ENCODE measurements around the gene RB1.

DNA sequence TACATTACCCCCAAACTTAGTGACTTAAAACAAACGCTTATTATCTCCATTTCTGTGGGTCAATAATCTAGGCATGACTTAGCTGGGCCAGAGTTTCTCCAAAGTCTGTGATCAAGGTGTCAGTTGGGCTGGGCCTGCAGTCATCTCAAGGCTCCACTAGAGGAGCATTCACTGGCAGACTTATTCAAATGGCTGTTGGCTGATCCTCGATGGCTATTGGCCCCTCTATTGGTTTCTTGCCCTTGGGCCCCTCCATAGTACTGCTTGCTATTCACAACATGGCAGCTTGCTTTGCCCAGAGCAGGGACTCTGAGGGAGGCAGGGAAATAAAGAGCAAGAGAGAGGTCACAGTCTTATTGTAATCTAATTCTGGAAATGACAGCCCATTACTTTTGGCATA, 171.7 kb downstream of the RB1 start:
- TF ChIP-seq GATA2 (IDR thresholded peaks at IDR 0.05; ENCODE audit: low read depth, low read length) (no peak), GATA3 (IDR thresholded peaks at IDR 0.05; ENCODE audit: low read depth, low read length) (no peak)
